ENCODE results near the gene ZNF407. TPM values are rescaled to one million over a fixed set of nuclear protein-coding genes. Genes with fewer than 3 reads are reported as not detected.

The ZNF407 gene
- total RNA-seq, 1 donor from 2014 or later = 14.7 TPM

DNA sequence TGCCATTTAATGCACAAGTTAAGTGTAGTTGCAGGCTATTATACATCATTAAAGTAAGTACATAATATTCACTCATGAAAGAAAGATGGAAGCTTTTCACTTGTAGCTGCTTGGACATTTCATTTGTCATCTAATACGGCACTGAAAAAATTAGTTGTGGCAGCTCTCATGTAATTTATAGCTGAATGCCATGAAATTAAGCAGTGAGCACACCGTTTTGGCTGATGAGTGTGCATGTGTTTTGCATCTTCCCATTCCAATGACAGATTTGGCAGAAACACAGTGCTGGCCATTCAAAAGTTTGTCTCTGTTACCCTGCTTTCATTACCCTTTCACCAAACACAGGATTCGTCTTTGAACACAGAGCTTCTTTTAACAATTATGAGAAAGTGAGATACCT lies 437.3 kb downstream of the ZNF407 start:
- Mint-ChIP-seq H3K9me3 (no peaks in the 10 kb centered on the region), H3K27me3 (peaks cover 3% of the 10 kb centered on the region), H3K4me1 (ENCODE audit: unreplicated experiment) (peaks cover 16% of the 10 kb centered on the region), H3K36me3 (no peaks in the 10 kb centered on the region), H3K4me3 (no peak overlapping the region), H3K27ac (no peak overlapping the region)
- DNase-seq (ENCODE audit: extremely low spot score, unreplicated experiment) = no peak
- TF ChIP-seq, protein P1, sequence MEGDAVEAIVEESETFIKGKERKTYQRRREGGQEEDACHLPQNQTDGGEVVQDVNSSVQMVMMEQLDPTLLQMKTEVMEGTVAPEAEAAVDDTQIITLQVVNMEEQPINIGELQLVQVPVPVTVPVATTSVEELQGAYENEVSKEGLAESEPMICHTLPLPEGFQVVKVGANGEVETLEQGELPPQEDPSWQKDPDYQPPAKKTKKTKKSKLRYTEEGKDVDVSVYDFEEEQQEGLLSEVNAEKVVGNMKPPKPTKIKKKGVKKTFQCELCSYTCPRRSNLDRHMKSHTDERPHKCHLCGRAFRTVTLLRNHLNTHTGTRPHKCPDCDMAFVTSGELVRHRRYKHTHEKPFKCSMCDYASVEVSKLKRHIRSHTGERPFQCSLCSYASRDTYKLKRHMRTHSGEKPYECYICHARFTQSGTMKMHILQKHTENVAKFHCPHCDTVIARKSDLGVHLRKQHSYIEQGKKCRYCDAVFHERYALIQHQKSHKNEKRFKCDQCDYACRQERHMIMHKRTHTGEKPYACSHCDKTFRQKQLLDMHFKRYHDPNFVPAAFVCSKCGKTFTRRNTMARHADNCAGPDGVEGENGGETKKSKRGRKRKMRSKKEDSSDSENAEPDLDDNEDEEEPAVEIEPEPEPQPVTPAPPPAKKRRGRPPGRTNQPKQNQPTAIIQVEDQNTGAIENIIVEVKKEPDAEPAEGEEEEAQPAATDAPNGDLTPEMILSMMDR (conservative IDR thresholded peaks at IDR 0.05) = no peak

DNA sequence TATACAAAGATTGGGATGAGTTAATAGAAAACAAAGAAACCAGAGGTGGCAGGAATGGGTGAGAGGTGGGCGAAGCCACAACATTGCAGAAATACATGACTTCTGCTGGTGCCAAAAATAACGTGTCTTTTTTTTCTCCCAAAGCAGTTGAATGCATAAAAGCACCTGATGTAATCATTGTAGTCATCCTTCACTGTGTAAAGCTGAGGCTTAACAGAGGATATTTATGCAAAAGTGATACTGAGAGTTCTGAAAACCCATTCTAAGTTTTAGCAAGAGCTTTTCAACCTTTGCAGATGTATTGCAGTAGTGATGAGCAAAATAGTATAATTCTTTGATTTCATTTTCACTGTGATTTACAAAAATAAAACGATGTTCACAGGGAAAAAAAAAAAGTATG lies 438.3 kb downstream of the ZNF407 start:
- H3K27ac Mint-ChIP-seq = peak overlapping the region; percentile 24
- DNase-seq (ENCODE audit: extremely low spot score, unreplicated experiment) = no peak
- H3K9me3 Mint-ChIP-seq = no peaks in the 10 kb centered on the region
- peaks cover 16% of the 10 kb centered on the region for H3K4me1 Mint-ChIP-seq (ENCODE audit: unreplicated experiment)
- no peak overlapping the region for H3K4me3 Mint-ChIP-seq
- TF ChIP-seq, protein P1 (conservative IDR thresholded peaks at IDR 0.05) = no peak
- H3K27me3 Mint-ChIP-seq = peaks cover 3% of the 10 kb centered on the region
- H3K36me3 Mint-ChIP-seq = no peaks in the 10 kb centered on the region

DNA sequence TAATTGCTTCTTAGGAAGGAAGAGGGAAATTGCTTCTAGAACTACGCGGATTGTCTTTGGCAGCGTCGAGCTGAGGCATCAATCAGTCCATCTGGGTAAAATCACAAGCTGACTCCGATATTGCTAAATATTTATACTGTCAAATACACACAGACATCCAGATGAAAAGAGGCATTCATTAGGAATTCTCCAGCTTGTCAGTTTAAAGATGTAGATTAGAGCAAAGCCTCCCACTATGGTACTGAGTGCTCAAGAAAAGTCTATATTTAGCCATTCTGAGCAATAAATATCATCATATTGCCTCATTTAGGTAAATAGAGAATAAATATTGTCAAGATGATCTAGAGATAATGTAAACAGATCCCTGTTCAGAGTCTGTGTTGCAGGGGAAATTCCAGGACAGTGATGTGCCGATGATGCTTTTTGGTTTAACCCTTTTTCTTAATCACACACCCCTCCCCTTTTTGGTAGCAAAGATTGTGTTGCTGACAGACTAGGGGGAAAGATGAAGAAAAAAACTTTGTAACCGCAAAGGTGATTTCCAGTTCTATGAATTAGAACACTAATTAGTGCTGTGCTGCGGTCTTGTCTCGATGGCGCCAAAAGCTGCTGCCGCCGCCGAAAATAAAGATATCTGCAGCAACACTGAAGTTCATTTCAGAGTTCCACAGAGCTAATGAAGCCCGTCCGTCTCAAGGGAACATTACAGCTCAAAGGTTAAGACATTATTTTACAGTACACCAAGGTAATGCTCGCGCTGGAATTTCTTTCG lies 439.4 kb downstream of the ZNF407 start:
- Mint-ChIP-seq H3K36me3 (no peaks in the 10 kb centered on the region), H3K4me3 (no peak overlapping the region), H3K27ac (peak overlapping the region; percentile 24), H3K27me3 (peaks cover 3% of the 10 kb centered on the region), H3K4me1 (ENCODE audit: unreplicated experiment) (peaks cover 16% of the 10 kb centered on the region), H3K9me3 (no peaks in the 10 kb centered on the region)
- no peak for DNase-seq (ENCODE audit: extremely low spot score, unreplicated experiment)
- TF ChIP-seq, protein P1 (conservative IDR thresholded peaks at IDR 0.05) = no peak

DNA sequence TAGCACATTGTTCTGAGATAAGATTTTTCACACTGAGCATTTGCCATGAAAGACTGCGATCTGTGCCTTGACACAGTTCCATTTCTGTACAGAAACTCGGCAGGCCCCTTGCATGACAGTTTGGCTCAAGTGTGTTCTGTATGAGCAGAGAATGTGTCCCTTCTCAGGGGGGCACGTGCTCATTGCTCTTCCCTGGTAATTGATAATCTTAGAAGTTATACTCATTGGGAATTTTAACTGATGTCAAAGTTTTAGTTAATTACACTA lies 440.0 kb downstream of the ZNF407 start:
- no peak for DNase-seq (ENCODE audit: extremely low spot score, unreplicated experiment)
- no peak overlapping the region for H3K27ac Mint-ChIP-seq
- H3K9me3 Mint-ChIP-seq = no peaks in the 10 kb centered on the region
- no peaks in the 10 kb centered on the region for H3K36me3 Mint-ChIP-seq
- TF ChIP-seq, protein P1 (conservative IDR thresholded peaks at IDR 0.05) = no peak
- H3K27me3 Mint-ChIP-seq = peaks cover 3% of the 10 kb centered on the region
- no peak overlapping the region for H3K4me3 Mint-ChIP-seq
- peaks cover 16% of the 10 kb centered on the region for H3K4me1 Mint-ChIP-seq (ENCODE audit: unreplicated experiment)

DNA sequence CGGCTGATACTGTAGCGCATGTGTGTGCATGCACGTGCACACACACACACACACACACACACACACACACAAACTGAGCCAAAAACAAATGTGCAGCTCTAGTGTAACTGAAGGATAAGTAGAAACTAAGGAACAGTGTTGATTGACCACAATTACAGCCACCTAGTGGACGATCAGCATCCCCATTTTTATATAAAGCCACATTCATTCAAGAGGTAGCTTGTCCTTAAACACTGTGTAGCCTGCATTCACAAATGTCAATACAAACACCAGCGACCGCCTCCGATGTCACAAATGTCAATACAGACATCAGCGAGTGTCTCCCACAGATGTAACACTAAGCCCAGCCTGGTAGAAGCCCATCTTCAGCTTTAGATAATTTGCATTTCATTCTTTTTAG lies 443.9 kb downstream of the ZNF407 start:
- Mint-ChIP-seq H3K9me3 (no peaks in the 10 kb centered on the region), H3K27me3 (peaks cover 3% of the 10 kb centered on the region), H3K4me1 (ENCODE audit: unreplicated experiment) (peaks cover 7% of the 10 kb centered on the region), H3K36me3 (peaks cover 3% of the 10 kb centered on the region), H3K4me3 (no peak overlapping the region), H3K27ac (no peak overlapping the region)
- no peak for DNase-seq (ENCODE audit: extremely low spot score, unreplicated experiment)
- TF ChIP-seq, protein P1 (conservative IDR thresholded peaks at IDR 0.05) = peak; percentile 63

Data from type B pancreatic cell (in vitro differentiated cells).